ENCODE measurements around the gene LHX5. TPM values are rescaled to one million over a fixed set of nuclear protein-coding genes. Genes with fewer than 3 reads are reported as not detected.

Gene LHX5
- total and polyA plus RNA-seq, 12 donors = not detected

GRCh38 chr12:113477842-113478215, 6.2 kb upstream of the LHX5 start:
- Histone ChIP-seq H3K36me3 (no peaks in the 10 kb centered on the region), H3K27me3 (peaks cover 28 to 98% (median 97%) of the 10 kb centered on the region in 7 donors), H3K27ac (no peak overlapping the region), H3K4me1 (peaks cover 0 to 6% (median 0%) of the 10 kb centered on the region in 9 donors), H3K4me3 (no peak overlapping the region), H3K9me3 (no peaks in the 10 kb centered on the region)
- no peak for ATAC-seq
- DNase-seq = no peak
- TF ChIP-seq CTCF (IDR thresholded peaks at IDR 0.05) = no peak
- intact Hi-C loops (cut with DNase I) = no loop called here
- WGBS, 2 donors = 2 to 3% methylated on average over 3 of the region's 3 CpGs

GRCh38 chr12:113477171-113477841, 5.6 kb upstream of the LHX5 start:
- Histone ChIP-seq H3K4me3 (no peak overlapping the region), H3K27me3 (peaks cover 30 to 98% (median 97%) of the 10 kb centered on the region in 7 donors), H3K9me3 (no peaks in the 10 kb centered on the region), H3K36me3 (no peaks in the 10 kb centered on the region), H3K27ac (no peak overlapping the region), H3K4me1 (peaks cover 0 to 6% (median 0%) of the 10 kb centered on the region in 9 donors)
- ATAC-seq = no peak
- intact Hi-C loops (cut with DNase I) = no loop called here
- DNase-seq = no peak
- TF ChIP-seq CTCF (IDR thresholded peaks at IDR 0.05) = no peak
- 2 to 3% methylated on average over 7 of the region's 7 CpGs for WGBS, 2 donors

- Histone ChIP-seq H3K36me3 (no peaks in the 10 kb centered on the region), H3K27ac (no peak overlapping the region), H3K9me3 (no peaks in the 10 kb centered on the region), H3K4me1 (peaks cover 0 to 6% (median 5%) of the 10 kb centered on the region in 9 donors), H3K4me3 (no peak overlapping the region), H3K27me3 (peaks cover 37 to 98% (median 97%) of the 10 kb centered on the region in 7 donors)
- no peak for DNase-seq
- no peak for ATAC-seq
- no peak for TF ChIP-seq CTCF (IDR thresholded peaks at IDR 0.05)
- WGBS, 2 donors = 1 to 2% methylated on average over 49 to 58 of the region's 58 CpGs
- intact Hi-C loops (cut with DNase I) = no loop called here
Observed at GRCh38 chr12:113476176-113476986, 4.7 kb upstream of the LHX5 start.

- Histone ChIP-seq H3K4me3 (no peak overlapping the region), H3K9me3 (no peaks in the 10 kb centered on the region), H3K4me1 (peaks cover 0 to 13% (median 5%) of the 10 kb centered on the region in 9 donors), H3K27me3 (peaks cover 45 to 98% (median 97%) of the 10 kb centered on the region in 7 donors), H3K36me3 (no peaks in the 10 kb centered on the region), H3K27ac (no peak overlapping the region)
- no peak for TF ChIP-seq CTCF (IDR thresholded peaks at IDR 0.05)
- intact Hi-C loops (cut with DNase I) = no loop called here
- DNase-seq = no peak
- no peak for ATAC-seq
- WGBS, 2 donors = 1 to 2% methylated on average over 50 of the region's 50 CpGs
Observed at GRCh38 chr12:113475451-113476175, 3.9 kb upstream of the LHX5 start.
